K562 (cell line): ENCODE results near the gene PBX1. TPM values are rescaled to one million over a fixed set of nuclear protein-coding genes. Genes with fewer than 3 reads are reported as not detected.

Experiments
- ARHGAP35 ChIP-seq: fragments of 450-650 bp; IDR thresholded peaks from 2 replicates; pipeline ENCODE4 v1.6.1; 2018; ENCODE audit not compliant: partially characterized antibody
- ATF1 ChIP-seq, 2 experiments: fragments of 450-650 bp in 1 of 2; IDR thresholded peaks; 2 replicates each; pipeline ENCODE4 v1.6.1; 2016; ENCODE audit warnings: missing compliant biosample characterization in 1 of 2, missing genetic modification characterization in 1 of 2
- BACH1 ChIP-seq: fragments of 200-800 bp; sonication (Bioruptor generic); IDR thresholded peaks from 2 replicates; pipeline ENCODE4 v1.6.1; 2016; ENCODE audit warnings: missing genetic modification characterization, missing compliant biosample characterization
- CREM ChIP-seq: IDR thresholded peaks from 2 replicates; pipeline ENCODE4 v1.6.1; 2014; ENCODE audit warnings: antibody characterized with exemption, low read depth
- FOXA1 ChIP-seq: fragments of 450-650 bp; IDR thresholded peaks from 2 replicates; pipeline ENCODE4 v1.6.1; 2016; ENCODE audit warnings: mild to moderate bottlenecking, borderline replicate concordance
- FOXK2 ChIP-seq, 2 experiments: fragments of 450-650 bp; IDR thresholded peaks in 1 of 2; conservative IDR thresholded peaks in 1 of 2; 2 replicates each; pipeline ENCODE4 v1.6.1; 2016; ENCODE audit warnings: low read depth in 2 of 2, mild to moderate bottlenecking in 1 of 2
- GABPA ChIP-seq: fragments of 200-800 bp; sonication (Bioruptor generic); conservative IDR thresholded peaks from 2 replicates; pipeline ENCODE4 v1.6.1; 2016; ENCODE audit warnings: low read depth, missing genetic modification characterization, missing compliant biosample characterization
- HDGF ChIP-seq: fragments of 450-650 bp; IDR thresholded peaks from 2 replicates; pipeline ENCODE4 v1.6.1; 2016
- JUND ChIP-seq, 2 experiments: IDR thresholded peaks; 2 replicates in 1 of 2; 3 replicates in 1 of 2; pipeline ENCODE4 v1.6.1; 2011; ENCODE audit warnings: borderline replicate concordance in 2 of 2, low read depth in 2 of 2, low read length in 2 of 2, improper control_type of control experiment in 1 of 2, missing biosample characterization in 1 of 2, missing genetic modification characterization in 1 of 2, missing genetic modification reagents in 1 of 2
- MXI1 ChIP-seq: IDR thresholded peaks from 2 replicates; pipeline ENCODE4 v1.6.1; 2011; ENCODE audit warnings: low read depth, mild to moderate bottlenecking, improper control_type of control experiment, low read length
- NFIX ChIP-seq: fragments of 250-450 bp; sonication (Bioruptor Pico); IDR thresholded peaks from 2 replicates; pipeline ENCODE4 v1.4.0; 2020; ENCODE audit warnings: low read depth, mild to moderate bottlenecking, moderate library complexity
- RAD21 ChIP-seq, 2 experiments: fragments of 250-450 bp in 1 of 2; fragments of 450-650 bp in 1 of 2; sonication (Bioruptor Pico) in 1 of 2; formaldehyde crosslinking in 1 of 2; IDR thresholded peaks in 1 of 2; conservative IDR thresholded peaks in 1 of 2; 2 replicates each; pipeline versions ENCODE4 v1.4.0 to v1.8.0; 2020 to 2022; ENCODE audit warnings: mild to moderate bottlenecking in 2 of 2, moderate library complexity in 1 of 2
- SIN3B ChIP-seq: fragments of 450-650 bp; IDR thresholded peaks from 2 replicates; pipeline ENCODE4 v1.6.1; 2017; ENCODE audit warnings: low read depth, mild to moderate bottlenecking, moderate library complexity
- SIX5 ChIP-seq, 2 experiments: IDR thresholded peaks; 2 replicates each; pipeline ENCODE4 v1.6.1; 2011; ENCODE audit warnings: low read length in 2 of 2, borderline replicate concordance in 1 of 2, low read depth in 1 of 2, mild to moderate bottlenecking in 1 of 2, moderate library complexity in 1 of 2; ENCODE audit not compliant: insufficient read depth in 1 of 2
- SMC3 ChIP-seq: conservative IDR thresholded peaks from 2 replicates; pipeline ENCODE4 v1.6.1; 2011; ENCODE audit warnings: low read depth, low read length, improper control_type of control experiment; ENCODE audit not compliant: insufficient read depth
- SOX6 ChIP-seq: fragments of 450-650 bp; IDR thresholded peaks from 2 replicates; pipeline ENCODE4 v1.6.1; 2014; ENCODE audit warnings: mild to moderate bottlenecking
- SP1 ChIP-seq: sonication (generic); formaldehyde crosslinking; IDR thresholded peaks from 2 replicates; pipeline ENCODE4 v1.8.1; 2022; ENCODE audit warnings: mild to moderate bottlenecking, missing genetic modification reagents
- TBL1XR1 ChIP-seq, 2 experiments: IDR thresholded peaks; 2 replicates each; pipeline ENCODE4 v1.6.1; 2012; ENCODE audit warnings: improper control_type of control experiment in 2 of 2, low read length in 2 of 2, mild to moderate bottlenecking in 1 of 2
- ZNF431 ChIP-seq: sonication (generic); formaldehyde crosslinking; IDR thresholded peaks from 2 replicates; pipeline ENCODE4 v1.8.0; 2022; ENCODE audit warnings: mild to moderate bottlenecking, missing genetic modification reagents
- polyA plus RNA-seq, 8 experiments: library from polyadenylated mRNA; depleted of rRNA in 4 of 8; stranded (reverse) in 5 of 8; unstranded in 3 of 8; fragments of >200 nt; fragmentation: Nextera tagmentation in 2 of 8; fragmentation: Illumina TruSeq in 1 of 8; extraction: Ambion mirVana in 2 of 8; extraction: Trizol in 1 of 8; gene quantifications; 2 replicates each; pipeline versions ENCODE4 v1.2.1 to v1.2.3, GENCODE V29; 2011 to 2014; ENCODE audit warnings: inconsistent platforms in 1 of 8, missing spikeins in 1 of 8
- total RNA-seq, 7 experiments: library from RNA; depleted of rRNA in 6 of 7; stranded (reverse); fragments of >200 nt in 6 of 7; fragmentation: Illumina TruSeq in 2 of 7; extraction: Trizol in 2 of 7; gene quantifications; 2 replicates each; pipeline versions ENCODE4 v1.2.1 to v1.2.3, GENCODE V29; 2011 to 2021; ENCODE audit warnings: low replicate concordance in 1 of 7
- TF ChIP-seq, protein P1 (sequence below): fragments of 450-650 bp; formaldehyde crosslinking; conservative IDR thresholded peaks from 2 replicates; pipeline ENCODE4 v1.4.0; 2022; ENCODE audit warnings: mild to moderate bottlenecking, missing genetic modification characterization
- TF ChIP-seq, protein P2 (sequence below): fragments of 250-450 bp; sonication (Bioruptor Pico); IDR thresholded peaks from 2 replicates; pipeline ENCODE4 v1.5.0; 2021
- TF ChIP-seq, protein P3 (sequence below): fragments of 250-450 bp; sonication (Bioruptor Pico); IDR thresholded peaks from 2 replicates; pipeline ENCODE4 v1.5.0; 2021; ENCODE audit warnings: mild to moderate bottlenecking, moderate library complexity

The PBX1 gene
- total and polyA plus RNA-seq, 9 of the 15 experiments (the other 6 are each of a cell fraction or from before 2014, with no cell fraction given), result 0.03 to 0.62 (median 0.17) TPM

GRCh38 chr1:164786980-164787833 is 228.2 kb downstream of the PBX1 start (continued):
- TF ChIP-seq FOXA1, result no peak
- TF ChIP-seq BACH1 (tag), result no peak
- peak; percentile 54 for TF ChIP-seq JUND (IDR thresholded peaks at IDR 0.05; ENCODE audit: borderline replicate concordance, low read depth, low read length)
- TF ChIP-seq JUND (tag; IDR thresholded peaks at IDR 0.05; ENCODE audit: borderline replicate concordance, low read depth, low read length), result no peak; the same call in 2 of the 3 replicates
- TF ChIP-seq NFIX (CRISPR knock-in tag), result no peak
- no peak for TF ChIP-seq FOXK2 (conservative IDR thresholded peaks at IDR 0.05 in 1 of 2, IDR thresholded peaks at IDR 0.05 in 1 of 2; ENCODE audit: low read depth in 2 of 2)
- TF ChIP-seq ARHGAP35, result no peak
- TF ChIP-seq GABPA (tag), result no peak
- TF ChIP-seq CREM, result peak; percentile 91
- TF ChIP-seq HDGF, result no peak
- TF ChIP-seq MXI1, result no peak
- TF ChIP-seq SMC3, result peak; percentile 94
- TF ChIP-seq, protein P1, sequence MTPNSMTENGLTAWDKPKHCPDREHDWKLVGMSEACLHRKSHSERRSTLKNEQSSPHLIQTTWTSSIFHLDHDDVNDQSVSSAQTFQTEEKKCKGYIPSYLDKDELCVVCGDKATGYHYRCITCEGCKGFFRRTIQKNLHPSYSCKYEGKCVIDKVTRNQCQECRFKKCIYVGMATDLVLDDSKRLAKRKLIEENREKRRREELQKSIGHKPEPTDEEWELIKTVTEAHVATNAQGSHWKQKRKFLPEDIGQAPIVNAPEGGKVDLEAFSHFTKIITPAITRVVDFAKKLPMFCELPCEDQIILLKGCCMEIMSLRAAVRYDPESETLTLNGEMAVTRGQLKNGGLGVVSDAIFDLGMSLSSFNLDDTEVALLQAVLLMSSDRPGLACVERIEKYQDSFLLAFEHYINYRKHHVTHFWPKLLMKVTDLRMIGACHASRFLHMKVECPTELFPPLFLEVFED (CRISPR knock-in tag), result no peak
- no peak for TF ChIP-seq ATF1 (CRISPR knock-in tag; IDR thresholded peaks at IDR 0.05)
- TF ChIP-seq ATF1 (tag; IDR thresholded peaks at IDR 0.05), result peak; percentile 79
- no peak for TF ChIP-seq ZNF431 (CRISPR knock-in tag)
- TF ChIP-seq SP1 (CRISPR knock-in tag), result no peak
- TF ChIP-seq, protein P2, sequence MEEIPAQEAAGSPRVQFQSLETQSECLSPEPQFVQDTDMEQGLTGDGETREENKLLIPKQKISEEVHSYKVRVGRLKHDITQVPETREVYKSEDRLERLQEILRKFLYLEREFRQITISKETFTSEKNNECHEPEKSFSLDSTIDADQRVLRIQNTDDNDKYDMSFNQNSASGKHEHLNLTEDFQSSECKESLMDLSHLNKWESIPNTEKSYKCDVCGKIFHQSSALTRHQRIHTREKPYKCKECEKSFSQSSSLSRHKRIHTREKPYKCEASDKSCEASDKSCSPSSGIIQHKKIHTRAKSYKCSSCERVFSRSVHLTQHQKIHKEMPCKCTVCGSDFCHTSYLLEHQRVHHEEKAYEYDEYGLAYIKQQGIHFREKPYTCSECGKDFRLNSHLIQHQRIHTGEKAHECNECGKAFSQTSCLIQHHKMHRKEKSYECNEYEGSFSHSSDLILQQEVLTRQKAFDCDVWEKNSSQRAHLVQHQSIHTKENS (CRISPR knock-in tag), result no peak
- TF ChIP-seq SOX6, result no peak
- TF ChIP-seq SIN3B, result no peak
- TF ChIP-seq RAD21 (CRISPR knock-in tag; conservative IDR thresholded peaks at IDR 0.05 in 1 of 2, IDR thresholded peaks at IDR 0.05 in 1 of 2), result peak; percentile 94 to 95
- no peak for TF ChIP-seq TBL1XR1 (IDR thresholded peaks at IDR 0.05; ENCODE audit: low read length in 2 of 2)
- TF ChIP-seq SIX5 (IDR thresholded peaks at IDR 0.05; ENCODE audit: borderline replicate concordance in 1 of 2, insufficient read depth in 1 of 2, low read depth in 1 of 2, low read length in 2 of 2), result no peak
- TF ChIP-seq, protein P3, sequence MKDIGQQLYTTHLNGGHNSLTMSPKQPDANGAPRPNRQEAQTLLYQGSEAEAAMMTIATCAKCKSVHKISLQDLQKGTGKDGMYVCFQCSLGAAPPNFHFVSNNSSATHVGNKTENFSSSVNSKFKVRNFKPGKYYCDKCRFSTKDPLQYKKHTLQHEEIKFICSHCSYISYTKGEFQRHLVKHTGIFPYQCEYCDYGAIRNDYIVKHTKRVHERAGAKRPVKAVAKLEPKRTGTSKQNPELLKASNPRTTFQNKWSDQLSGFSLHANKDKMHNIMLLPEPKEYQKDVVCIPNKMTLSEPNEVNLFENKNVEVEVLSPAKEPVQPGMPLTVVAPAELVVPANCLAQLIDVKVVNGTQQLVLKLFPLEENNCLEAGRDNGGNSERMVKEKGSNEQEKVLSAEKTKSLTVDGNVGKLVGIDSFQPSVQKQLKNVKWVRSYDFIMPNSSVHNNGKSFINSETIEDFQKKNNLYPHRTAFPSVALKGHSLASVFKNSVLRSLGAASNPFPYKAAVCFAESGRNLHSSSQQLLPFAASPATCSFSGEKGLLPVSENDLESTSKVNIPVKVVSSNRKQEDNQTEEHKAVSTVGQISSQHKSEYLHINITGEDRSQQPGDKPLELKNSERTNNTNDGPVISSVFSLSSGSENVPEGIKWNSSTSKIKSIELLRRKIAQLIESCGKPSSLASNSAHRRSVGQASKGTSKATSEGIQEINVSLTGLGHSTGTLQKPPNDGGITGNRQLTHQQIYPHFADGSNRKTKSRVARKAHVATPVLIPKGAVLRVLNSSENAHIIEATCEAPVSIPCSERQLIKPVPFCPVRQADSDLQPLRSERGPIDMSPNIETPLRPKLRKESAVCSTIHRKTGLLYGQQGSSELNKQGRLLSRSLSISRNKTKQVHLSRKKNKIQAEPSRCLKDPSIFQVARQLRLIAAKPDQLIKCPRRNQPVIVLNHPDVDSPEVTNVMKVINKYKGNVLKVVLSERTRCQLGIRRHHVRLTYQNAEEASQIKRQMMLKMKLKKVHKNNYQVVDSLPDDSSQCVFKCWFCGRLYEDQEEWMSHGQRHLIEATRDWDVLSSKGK (CRISPR knock-in tag), result no peak
